HG03432 (cell line): ENCODE results near the gene ANKRD50.

ENCODE experiments used
- ATAC-seq: cut with Tn5 transposase; IDR thresholded peaks from one replicate; pipeline ENCODE4 v1.9.1; 2021; ENCODE audit warnings: mild to moderate bottlenecking, moderate library complexity; ENCODE audit not compliant: unreplicated experiment

Gene ANKRD50

DNA sequence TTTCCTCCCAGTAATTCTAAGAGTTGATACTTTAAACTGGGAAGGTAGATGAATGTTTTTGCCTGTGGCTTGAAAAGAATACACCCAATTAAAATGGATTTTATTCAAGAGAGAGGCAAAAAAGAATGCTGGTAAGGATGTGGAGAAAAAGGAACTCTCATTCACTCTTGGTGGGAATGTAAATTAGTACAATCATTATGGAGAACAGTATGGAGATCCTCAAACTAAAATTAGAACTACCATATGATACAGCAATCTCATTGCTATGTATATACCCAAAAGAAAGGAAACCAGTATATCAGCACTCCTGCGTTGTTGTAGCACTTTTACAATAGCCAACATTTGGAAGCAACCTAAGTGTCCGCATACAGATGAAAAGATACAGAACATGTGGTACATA, 75.2 kb downstream of the ANKRD50 start:
- ATAC-seq, result no peak

DNA sequence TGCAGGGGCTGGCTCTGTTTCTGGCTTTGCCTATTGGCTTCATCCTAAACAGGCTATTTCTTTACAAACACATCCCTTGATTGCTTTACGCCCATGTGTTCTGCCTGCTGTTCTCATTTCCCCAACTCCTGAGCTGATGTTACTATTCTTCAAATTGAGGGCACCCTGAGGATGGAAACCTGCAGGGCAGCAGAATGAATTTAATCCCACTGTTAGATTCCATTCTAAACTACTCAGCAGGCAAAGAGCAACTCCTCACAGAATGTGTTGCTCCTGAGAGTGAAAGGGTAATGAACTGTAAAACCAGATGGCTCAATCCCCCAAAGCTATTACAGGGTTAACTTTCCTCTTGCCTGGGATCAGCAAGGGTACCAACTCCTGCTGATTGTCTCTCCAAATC, 75.7 kb downstream of the ANKRD50 start:
- ATAC-seq, result no peak

- no peak for ATAC-seq
Observed at GRCh38 chr4:124635331-124635730, 77.2 kb downstream of the ANKRD50 start.

- no peak for ATAC-seq
Observed at GRCh38 chr4:124633285-124633941, 79.1 kb downstream of the ANKRD50 start.

GRCh38 chr4:124632439-124632838, 80.1 kb downstream of the ANKRD50 start:
- ATAC-seq, result no peak

DNA sequence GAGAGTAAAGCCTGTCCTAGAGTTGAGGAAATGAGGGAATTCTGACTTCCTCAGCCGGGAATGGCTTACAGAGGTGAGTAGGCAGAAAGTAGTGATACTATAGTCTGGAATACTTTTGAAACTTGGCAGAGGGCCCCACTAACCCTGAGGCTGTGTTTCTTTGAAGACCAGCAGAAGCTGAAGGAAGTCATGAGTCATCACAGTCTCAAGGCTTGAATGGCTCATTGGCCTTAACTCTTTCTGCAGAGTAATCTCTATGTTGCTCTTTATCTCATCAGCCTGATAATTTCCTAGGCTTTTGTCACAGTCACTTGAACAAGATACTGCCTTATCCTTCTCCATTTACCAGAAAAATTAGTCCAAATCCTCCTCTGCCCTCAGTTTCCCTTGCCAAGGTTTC, 80.8 kb downstream of the ANKRD50 start:
- ATAC-seq, result peak; percentile 99

DNA sequence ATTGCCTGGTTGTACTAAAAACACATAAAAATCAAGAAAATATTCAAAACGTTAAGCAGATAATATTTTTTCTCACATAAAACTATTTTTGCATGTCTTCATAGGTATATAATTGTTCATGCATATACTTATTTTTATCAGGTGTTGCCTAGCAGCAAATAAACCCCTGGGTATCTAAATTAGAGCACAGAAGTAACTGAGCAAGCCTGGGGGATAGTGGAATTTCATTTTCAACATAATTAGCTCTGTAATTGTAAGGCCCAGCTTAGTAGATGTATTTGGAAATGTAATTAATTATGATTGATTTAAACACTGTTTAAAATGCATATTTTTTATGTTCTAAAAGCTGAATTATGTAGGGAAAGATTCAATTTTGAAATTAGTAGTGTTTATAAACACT, 82.9 kb downstream of the ANKRD50 start:
- no peak for ATAC-seq
